ENCODE data around the gene MMP24. TPM values are rescaled to one million over a fixed set of nuclear protein-coding genes. Genes with fewer than 3 reads are reported as not detected.
A peak's percentile ranks its signal among the peaks of the same experiment; 100 is the strongest.

Gene MMP24
- total RNA-seq, 1 experiment from 2014 or later: 13.0 TPM

DNA sequence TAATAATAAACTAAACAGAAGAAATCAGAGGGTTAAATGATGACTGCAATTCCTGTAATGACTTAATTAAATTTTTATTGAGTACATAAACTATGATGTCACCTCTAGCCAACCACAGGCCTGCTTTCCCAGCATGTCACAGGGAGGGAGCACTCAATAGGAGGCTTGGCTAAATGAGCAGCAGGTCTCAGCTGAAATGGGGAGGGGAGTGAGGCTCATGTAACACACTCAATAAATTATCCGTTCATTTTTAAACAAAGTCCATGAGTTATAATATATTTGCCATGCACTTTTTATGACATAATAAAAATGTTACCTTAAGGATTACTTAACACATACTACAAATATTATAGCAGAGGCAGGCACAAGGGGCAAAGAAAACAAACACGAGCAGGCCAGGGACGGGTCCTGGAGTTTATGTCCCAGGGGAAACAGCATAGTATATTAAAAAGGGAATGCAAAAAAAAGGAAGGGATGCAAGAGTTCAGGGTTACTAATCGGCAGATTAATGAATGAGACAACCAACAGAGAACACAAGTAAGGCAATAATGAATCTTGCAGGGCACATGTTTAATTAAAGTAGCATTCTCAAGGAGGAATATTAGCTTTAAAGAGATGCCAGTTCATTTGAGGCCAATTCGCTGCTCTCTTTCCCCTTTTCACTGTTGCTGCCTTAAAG is 92.8 kb downstream of the MMP24 start:
- peaks cover 48% of the 10 kb centered on the region for H3K4me1 Mint-ChIP-seq (ENCODE audit: low read depth, unreplicated experiment)
- H3K27me3 Mint-ChIP-seq (ENCODE audit: insufficient read depth, unreplicated experiment): no peaks in the 10 kb centered on the region
- H3K4me3 ChIP-seq (ENCODE audit: low read depth, low read length): no peak overlapping the region
- H3K36me3 Mint-ChIP-seq (ENCODE audit: insufficient read depth, unreplicated experiment): peaks cover 10% of the 10 kb centered on the region
- CTCF ChIA-PET: interaction anchor here (0.6 to 5.1 kb wide), 5 partner anchors 10 to 56 kb away, joined by 3 to 78 read pairs (median 4); no protein-coding TSS in a partner anchor
- no TSS peak for BruUV-seq (replicated peaks)
- peak in 1 of 2 experiments; percentile 71 for DNase-seq
- TF ChIP-seq CTCF (IDR thresholded peaks at IDR 0.05; ENCODE audit: insufficient read depth in 1 of 2, low read depth in 1 of 2, low read length in 1 of 2, severe bottlenecking in 1 of 2, unreplicated experiment in 1 of 2): no peak
- intact Hi-C loops (cut with micrococcal nuclease; ENCODE audit: unreplicated experiment): loop anchor here (1.0 kb wide), 1 partner anchor 8 kb away; no protein-coding TSS in a partner anchor
- H3K36me3 ChIP-seq (ENCODE audit: control insufficient read depth, insufficient read depth, low read length): no peaks in the 10 kb centered on the region
- H3K9me3 Mint-ChIP-seq (ENCODE audit: unreplicated experiment): no peaks in the 10 kb centered on the region
- peak overlapping the region; percentile 86 for H3K27ac Mint-ChIP-seq (ENCODE audit: unreplicated experiment)
- peaks cover 55% of the 10 kb centered on the region for H3K4me1 ChIP-seq
- no peaks in the 10 kb centered on the region for H3K9me3 ChIP-seq
- peak overlapping the region; percentile 31 for H3K4me3 Mint-ChIP-seq (ENCODE audit: unreplicated experiment)
- no peaks in the 10 kb centered on the region for H3K27me3 ChIP-seq (replicated peaks; ENCODE audit: control insufficient read depth, insufficient read depth, low read length)
- POLR2A ChIA-PET: no interaction called here

- Histone ChIP-seq H3K9me3 (no peaks in the 10 kb centered on the region), H3K4me1 (peaks cover 52% of the 10 kb centered on the region), H3K36me3 (ENCODE audit: control insufficient read depth, insufficient read depth, low read length) (no peaks in the 10 kb centered on the region), H3K4me3 (ENCODE audit: low read depth, low read length) (no peak overlapping the region), H3K27me3 (replicated peaks; ENCODE audit: control insufficient read depth, insufficient read depth, low read length) (no peaks in the 10 kb centered on the region)
- Mint-ChIP-seq H3K27ac (ENCODE audit: unreplicated experiment) (peak overlapping the region; percentile 86), H3K9me3 (ENCODE audit: unreplicated experiment) (no peaks in the 10 kb centered on the region), H3K4me3 (ENCODE audit: unreplicated experiment) (peak overlapping the region; percentile 31), H3K4me1 (ENCODE audit: low read depth, unreplicated experiment) (peaks cover 45% of the 10 kb centered on the region), H3K27me3 (ENCODE audit: insufficient read depth, unreplicated experiment) (no peaks in the 10 kb centered on the region), H3K36me3 (ENCODE audit: insufficient read depth, unreplicated experiment) (peaks cover 7% of the 10 kb centered on the region)
- POLR2A ChIA-PET: interaction anchor here (0.6 to 2.6 kb wide), 8 partner anchors 10 to 136 kb away, joined by 3 to 18 read pairs (median 6); partner anchors contain the start of genes CEP250, EIF6 and UQCC1
- no peak for TF ChIP-seq CTCF (IDR thresholded peaks at IDR 0.05; ENCODE audit: insufficient read depth in 1 of 2, low read depth in 1 of 2, low read length in 1 of 2, severe bottlenecking in 1 of 2, unreplicated experiment in 1 of 2)
- TSS peak; percentile 82 for BruUV-seq (replicated peaks)
- no peak for DNase-seq
- CTCF ChIA-PET: interaction anchor here (0.5 to 5.1 kb wide), 15 partner anchors 9 to 443 kb away, joined by 3 to 78 read pairs (median 4); partner anchors contain the start of genes ACSS2 and EIF6
- intact Hi-C loops (cut with micrococcal nuclease; ENCODE audit: unreplicated experiment): loop anchor here (1.0 to 10.0 kb wide), 3 partner anchors 7 to 295 kb away; partner anchors contain the start of gene SPAG4
These were observed 93.3 kb downstream of the MMP24 start for GRCh38 chr20:35319871-35320197.

GRCh38 chr20:35320396-35321126 is 94.1 kb downstream of the MMP24 start:
- intact Hi-C loops (cut with micrococcal nuclease; ENCODE audit: unreplicated experiment): loop anchor here (1.0 to 10.0 kb wide), 2 partner anchors 13 to 294 kb away; partner anchors contain the start of gene SPAG4
- ChIA-PET CTCF (interaction anchor here (0.5 to 5.1 kb wide), 15 partner anchors 9 to 444 kb away, joined by 3 to 78 read pairs (median 4); partner anchors contain the start of genes ACSS2, EIF6 and RBM39), POLR2A (interaction anchor here (0.5 to 2.6 kb wide), 9 partner anchors 11 to 451 kb away, joined by 3 to 18 read pairs (median 5); partner anchors contain the start of genes CEP250, EIF6, PHF20 and UQCC1)
- no peak overlapping the region for H3K4me3 ChIP-seq (ENCODE audit: low read depth, low read length)
- peaks cover 57% of the 10 kb centered on the region for H3K4me1 ChIP-seq
- Mint-ChIP-seq H3K27me3 (ENCODE audit: insufficient read depth, unreplicated experiment) (no peaks in the 10 kb centered on the region), H3K27ac (ENCODE audit: unreplicated experiment) (peak overlapping the region; percentile 86), H3K36me3 (ENCODE audit: insufficient read depth, unreplicated experiment) (no peaks in the 10 kb centered on the region), H3K9me3 (ENCODE audit: unreplicated experiment) (no peaks in the 10 kb centered on the region), H3K4me3 (ENCODE audit: unreplicated experiment) (peak overlapping the region; percentile 31), H3K4me1 (ENCODE audit: low read depth, unreplicated experiment) (peaks cover 45% of the 10 kb centered on the region)
- TSS peak; percentile 96 for BruUV-seq (replicated peaks)
- H3K9me3 ChIP-seq: no peaks in the 10 kb centered on the region
- no peaks in the 10 kb centered on the region for H3K27me3 ChIP-seq (replicated peaks; ENCODE audit: control insufficient read depth, insufficient read depth, low read length)
- TF ChIP-seq CTCF (IDR thresholded peaks at IDR 0.05; ENCODE audit: insufficient read depth in 1 of 2, low read depth in 1 of 2, low read length in 1 of 2, severe bottlenecking in 1 of 2, unreplicated experiment in 1 of 2): no peak
- peak; percentile 88 to 95 for DNase-seq
- H3K36me3 ChIP-seq (ENCODE audit: control insufficient read depth, insufficient read depth, low read length): no peaks in the 10 kb centered on the region

Data from Caco-2 (cell line).